Naive thymus-derived CD4-positive, alpha-beta T cell (primary cell): ENCODE data around the gene TIAM1. TPM values are rescaled to one million over a fixed set of nuclear protein-coding genes. Genes with fewer than 3 reads are reported as not detected.
A peak's percentile ranks its signal among the peaks of the same experiment; 100 is the strongest.

Experiments used
- ATAC-seq: fragments of 150-1000 bp; cut with Tn5 transposase; 2 replicates; pipeline ENCODE4 v1.10.0; 2021; ENCODE audit warnings: mild to moderate bottlenecking, moderate library complexity
- CTCF ChIA-PET: fragments of 350-600 bp; sonication (Branson Sonifier 250); formaldehyde crosslinking; loops from one replicate; lab custom pipeline; 2021; ENCODE audit warnings: antibody characterized with exemption; lab: Charles Lee
- POLR2A ChIA-PET: fragments of 350-600 bp; sonication (Branson Sonifier 250); formaldehyde crosslinking; loops from one replicate; lab custom pipeline; 2021; ENCODE audit warnings: antibody characterized with exemption, inconsistent platforms; lab: Charles Lee
- DNase-seq, 9 donors: peaks; one replicate each; pipeline versions ENCODE4 v3.0.0 to v3.0.0-alpha.2; 2020 to 2022; ENCODE audit warnings: mixed read lengths in 1 of 9
- H3K27ac ChIP-seq: one replicate; pipeline ENCODE4 v1.7.0; 2013; ENCODE audit warnings: mild to moderate bottlenecking, low read depth, low read length, moderate library complexity
- H3K27me3 ChIP-seq, 2 donors: one replicate each; pipeline ENCODE4 v1.7.0; 2013; ENCODE audit warnings: low read length in 2 of 2, mild to moderate bottlenecking in 2 of 2, moderate library complexity in 2 of 2; ENCODE audit not compliant: control insufficient read depth in 2 of 2, insufficient read depth in 2 of 2
- H3K36me3 ChIP-seq, 3 experiments: 1 replicate in 2 of 3; 2 replicates in 1 of 3; pipeline ENCODE4 v1.7.0; 2013; ENCODE audit warnings: low read length in 3 of 3, mild to moderate bottlenecking in 3 of 3, moderate library complexity in 1 of 3; ENCODE audit not compliant: insufficient read depth in 3 of 3, control insufficient read depth in 2 of 3
- H3K4me1 ChIP-seq, 2 donors: one replicate each; pipeline ENCODE4 v1.7.0; 2013; ENCODE audit warnings: low read length in 2 of 2, mild to moderate bottlenecking in 2 of 2, moderate library complexity in 1 of 2; ENCODE audit not compliant: control insufficient read depth in 2 of 2, insufficient read depth in 2 of 2
- H3K4me3 ChIP-seq: 2 replicates; pipeline ENCODE4 v1.7.0; 2013; ENCODE audit warnings: mild to moderate bottlenecking, low read length
- H3K9me3 ChIP-seq, 3 experiments: 1 replicate in 2 of 3; 2 replicates in 1 of 3; pipeline ENCODE4 v1.7.0; 2013; ENCODE audit warnings: low read length in 3 of 3; ENCODE audit not compliant: control insufficient read depth in 2 of 3
- H3K27ac Mint-ChIP-seq, 9 donors: one replicate each; pipeline ENCODE4 v1.8.0; 2020 to 2022; ENCODE audit warnings: mixed read lengths in 9 of 9, mild to moderate bottlenecking in 8 of 9, moderate library complexity in 5 of 9, inconsistent platforms in 2 of 9
- H3K27me3 Mint-ChIP-seq, 5 donors: one replicate each; pipeline ENCODE4 v1.8.0; 2021 to 2022; ENCODE audit warnings: mixed read lengths in 5 of 5, mild to moderate bottlenecking in 1 of 5
- H3K36me3 Mint-ChIP-seq, 5 donors: one replicate each; pipeline ENCODE4 v1.8.0; 2020 to 2022; ENCODE audit warnings: mixed read lengths in 5 of 5, mild to moderate bottlenecking in 3 of 5, inconsistent platforms in 1 of 5
- H3K4me1 Mint-ChIP-seq, 7 donors: one replicate each; pipeline ENCODE4 v1.8.0; 2020 to 2022; ENCODE audit warnings: mixed read lengths in 7 of 7, mild to moderate bottlenecking in 3 of 7, inconsistent platforms in 1 of 7
- H3K4me3 Mint-ChIP-seq, 10 donors: one replicate each; pipeline ENCODE4 v1.8.0; 2020 to 2022; ENCODE audit warnings: mild to moderate bottlenecking in 10 of 10, mixed read lengths in 10 of 10, moderate library complexity in 6 of 10, inconsistent platforms in 2 of 10
- H3K9me3 Mint-ChIP-seq, 11 donors: one replicate each; pipeline ENCODE4 v1.8.0; 2020 to 2022; ENCODE audit warnings: mixed read lengths in 11 of 11, mild to moderate bottlenecking in 4 of 11, inconsistent platforms in 1 of 11, moderate library complexity in 1 of 11
- intact Hi-C, 2 donors: fragments of 100-400 bp; cut with micrococcal nuclease; formaldehyde crosslinking; loops; one replicate each; pipeline ENCODE4 v1.15.1; 2023
- polyA plus RNA-seq, 2 donors: library from polyadenylated mRNA; unstranded; fragments of 300-500 nt; fragmentation: Illumina TruSeq; gene quantifications; one replicate each; pipeline ENCODE4 v1.2.3, GENCODE V29; 2021
- total RNA-seq, 6 experiments: library from RNA in 5 of 6; stranded (reverse) in 5 of 6; gene quantifications; 1 replicate in 5 of 6; 2 replicates in 1 of 6; pipeline ENCODE4 v1.2.3 and lab custom pipeline; 2021 to 2026

TIAM1 gene
- total and polyA plus RNA-seq, 7 experiments from 2014 or later = 24.8 to 103 (median 73.9) TPM

- Mint-ChIP-seq H3K4me1 (peaks cover 0 to 8% (median 0%) of the 10 kb centered on the region in 7 donors), H3K9me3 (peaks cover 7 to 42% (median 24%) of the 10 kb centered on the region in 11 donors), H3K36me3 (peaks cover 11 to 75% (median 36%) of the 10 kb centered on the region in 5 donors), H3K4me3 (no peak overlapping the region), H3K27ac (no peak overlapping the region), H3K27me3 (no peaks in the 10 kb centered on the region)
- H3K36me3 ChIP-seq = no peaks in the 10 kb centered on the region
- no peaks in the 10 kb centered on the region for H3K4me1 ChIP-seq
- DNase-seq (no peak), ATAC-seq (no peak)
- H3K27me3 ChIP-seq = no peaks in the 10 kb centered on the region
- CTCF ChIA-PET = no interaction called here
- POLR2A ChIA-PET = interaction anchor here (0.6 kb wide), 1 partner anchor 12 kb away, joined by 4 read pairs; no protein-coding TSS in a partner anchor
- no peak overlapping the region for H3K4me3 ChIP-seq
- intact Hi-C loops = no loop called here
- H3K27ac ChIP-seq = no peak overlapping the region
- peaks cover 0 to 8% (median 4%) of the 10 kb centered on the region in 3 experiments for H3K9me3 ChIP-seq
Observed at GRCh38 chr21:31243611-31244010, 100.5 kb downstream of the TIAM1 start.

- Mint-ChIP-seq H3K36me3 (peaks cover 11 to 64% (median 17%) of the 10 kb centered on the region in 5 donors), H3K4me3 (peak overlapping the region in 1 of 10 donors; percentile 19), H3K4me1 (peaks cover 0 to 17% (median 5%) of the 10 kb centered on the region in 7 donors), H3K27ac (no peak overlapping the region), H3K27me3 (no peaks in the 10 kb centered on the region), H3K9me3 (peaks cover 5 to 15% (median 10%) of the 10 kb centered on the region in 11 donors)
- no peak for DNase-seq
- Histone ChIP-seq H3K27ac (no peak overlapping the region), H3K36me3 (no peaks in the 10 kb centered on the region), H3K4me1 (no peaks in the 10 kb centered on the region), H3K27me3 (no peaks in the 10 kb centered on the region), H3K4me3 (no peak overlapping the region), H3K9me3 (peaks cover 0 to 8% (median 4%) of the 10 kb centered on the region in 3 experiments)
- no peak for ATAC-seq
- intact Hi-C loops = no loop called here
- CTCF ChIA-PET = no interaction called here
- POLR2A ChIA-PET = no interaction called here
Observed at GRCh38 chr21:31236528-31236927, 107.5 kb downstream of the TIAM1 start.

DNA sequence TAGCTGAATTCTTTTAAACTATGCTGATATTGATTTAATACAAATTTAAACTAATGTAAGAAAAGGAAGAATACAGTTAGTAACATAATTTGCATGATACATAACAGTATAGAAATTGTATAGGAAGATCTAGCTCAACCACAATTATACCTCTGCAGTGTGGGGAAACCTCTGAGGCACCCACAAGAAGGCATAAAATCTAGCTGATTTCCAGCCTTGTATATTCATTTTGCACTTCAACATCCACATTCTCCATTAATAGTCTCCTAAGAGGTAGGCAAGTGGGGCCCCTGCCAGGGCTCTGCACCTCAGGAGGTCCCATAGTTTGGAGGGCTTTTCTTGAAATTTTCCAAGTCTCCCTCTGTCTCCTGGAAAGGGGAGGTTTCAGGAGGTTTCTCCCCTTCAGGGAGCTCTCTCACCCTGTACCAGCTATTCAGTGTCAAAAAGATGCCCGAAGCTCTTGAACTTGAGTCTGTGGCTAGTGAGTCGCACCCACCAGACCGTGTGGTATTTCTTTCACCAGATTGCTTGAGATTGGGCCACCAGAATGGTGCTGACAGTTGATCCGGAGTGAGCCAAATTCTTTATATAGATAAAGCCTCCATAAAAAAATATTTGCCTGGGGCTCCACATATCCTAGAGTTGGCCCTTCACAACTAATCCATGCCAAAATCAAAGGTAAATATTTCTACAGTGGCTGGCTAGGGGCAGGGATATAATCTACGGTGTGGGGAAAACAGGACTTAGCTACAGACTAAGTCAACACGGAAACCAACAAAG is 108.2 kb downstream of the TIAM1 start:
- Mint-ChIP-seq H3K9me3 (peaks cover 1 to 11% (median 7%) of the 10 kb centered on the region in 11 donors), H3K36me3 (peaks cover 8 to 62% (median 15%) of the 10 kb centered on the region in 5 donors), H3K27ac (no peak overlapping the region), H3K27me3 (no peaks in the 10 kb centered on the region), H3K4me1 (peaks cover 0 to 17% (median 5%) of the 10 kb centered on the region in 7 donors), H3K4me3 (peak overlapping the region in 1 of 10 donors; percentile 3)
- no peak overlapping the region for H3K4me3 ChIP-seq
- no peaks in the 10 kb centered on the region for H3K36me3 ChIP-seq
- no peaks in the 10 kb centered on the region for H3K27me3 ChIP-seq
- POLR2A ChIA-PET = no interaction called here
- H3K9me3 ChIP-seq = peaks cover 0 to 8% (median 4%) of the 10 kb centered on the region in 3 experiments
- H3K4me1 ChIP-seq = no peaks in the 10 kb centered on the region
- ATAC-seq (no peak), DNase-seq (no peak)
- intact Hi-C loops = no loop called here
- CTCF ChIA-PET = interaction anchor here (0.8 kb wide), 1 partner anchor 345 kb away, joined by 3 read pairs; no protein-coding TSS in a partner anchor
- H3K27ac ChIP-seq = no peak overlapping the region

DNA sequence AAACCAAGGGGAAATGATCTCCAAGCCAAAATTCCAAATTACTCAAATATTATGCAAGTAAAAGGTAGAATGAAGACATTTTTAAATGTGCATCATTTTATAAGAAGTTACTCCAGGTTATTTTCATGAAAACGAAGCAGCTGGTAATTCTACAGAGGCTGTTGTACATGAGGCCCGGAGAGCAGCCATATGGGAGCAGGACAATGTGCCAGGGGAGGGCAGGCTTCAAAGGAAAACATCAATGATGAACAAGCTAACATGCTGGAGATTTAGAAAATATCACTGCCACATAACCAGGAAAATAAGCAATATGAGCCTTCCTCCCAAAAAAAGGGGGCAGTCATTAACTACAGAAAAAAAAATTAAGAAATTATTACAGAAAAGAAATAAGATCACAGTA is 109.1 kb downstream of the TIAM1 start:
- Mint-ChIP-seq H3K4me3 (no peak overlapping the region), H3K36me3 (peaks cover 0 to 54% (median 7%) of the 10 kb centered on the region in 5 donors), H3K27ac (no peak overlapping the region), H3K9me3 (peaks cover 0 to 5% (median 0%) of the 10 kb centered on the region in 11 donors), H3K4me1 (peaks cover 0 to 17% (median 5%) of the 10 kb centered on the region in 7 donors), H3K27me3 (no peaks in the 10 kb centered on the region)
- POLR2A ChIA-PET = no interaction called here
- CTCF ChIA-PET = no interaction called here
- H3K36me3 ChIP-seq = no peaks in the 10 kb centered on the region
- DNase-seq (no peak), ATAC-seq (no peak)
- H3K9me3 ChIP-seq = no peaks in the 10 kb centered on the region
- H3K27ac ChIP-seq = no peak overlapping the region
- intact Hi-C loops = no loop called here
- H3K27me3 ChIP-seq = no peaks in the 10 kb centered on the region
- H3K4me1 ChIP-seq = no peaks in the 10 kb centered on the region
- H3K4me3 ChIP-seq = no peak overlapping the region

DNA sequence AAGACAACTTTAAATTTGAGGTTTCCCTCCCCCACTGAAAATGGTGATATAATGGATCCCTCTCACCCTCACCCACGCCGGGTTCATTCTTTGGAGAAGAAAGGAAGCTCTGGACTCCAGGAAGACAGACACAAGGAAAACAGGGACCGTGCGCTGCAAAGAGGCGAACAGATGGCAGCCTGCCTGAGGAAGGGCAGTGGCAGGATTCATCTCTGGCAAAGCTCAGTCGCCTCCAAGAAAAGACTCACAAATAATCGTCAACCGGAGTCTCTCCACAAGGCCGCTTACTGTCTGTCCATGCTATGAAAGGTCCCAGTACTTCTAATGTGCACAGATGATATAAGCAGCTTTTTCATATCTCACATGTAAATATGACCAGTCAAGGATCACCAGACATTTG is 110.3 kb downstream of the TIAM1 start:
- no peaks in the 10 kb centered on the region for H3K36me3 ChIP-seq
- intact Hi-C loops = no loop called here
- ChIA-PET CTCF (interaction anchor here (0.5 kb wide), 1 partner anchor 8 kb away, joined by 4 read pairs; no protein-coding TSS in a partner anchor), POLR2A (no interaction called here)
- H3K36me3 Mint-ChIP-seq = peaks cover 0 to 51% (median 8%) of the 10 kb centered on the region in 5 donors
- DNase-seq = no peak
- no peaks in the 10 kb centered on the region for H3K27me3 Mint-ChIP-seq
- H3K9me3 Mint-ChIP-seq = peaks cover 0 to 3% (median 0%) of the 10 kb centered on the region in 11 donors
- H3K4me3 ChIP-seq = no peak overlapping the region
- H3K27ac ChIP-seq = no peak overlapping the region
- ATAC-seq = no peak
- no peaks in the 10 kb centered on the region for H3K9me3 ChIP-seq
- H3K4me1 Mint-ChIP-seq = peaks cover 0 to 17% (median 5%) of the 10 kb centered on the region in 7 donors
- no peak overlapping the region for H3K27ac Mint-ChIP-seq
- no peaks in the 10 kb centered on the region for H3K4me1 ChIP-seq
- no peaks in the 10 kb centered on the region for H3K27me3 ChIP-seq
- no peak overlapping the region for H3K4me3 Mint-ChIP-seq

DNA sequence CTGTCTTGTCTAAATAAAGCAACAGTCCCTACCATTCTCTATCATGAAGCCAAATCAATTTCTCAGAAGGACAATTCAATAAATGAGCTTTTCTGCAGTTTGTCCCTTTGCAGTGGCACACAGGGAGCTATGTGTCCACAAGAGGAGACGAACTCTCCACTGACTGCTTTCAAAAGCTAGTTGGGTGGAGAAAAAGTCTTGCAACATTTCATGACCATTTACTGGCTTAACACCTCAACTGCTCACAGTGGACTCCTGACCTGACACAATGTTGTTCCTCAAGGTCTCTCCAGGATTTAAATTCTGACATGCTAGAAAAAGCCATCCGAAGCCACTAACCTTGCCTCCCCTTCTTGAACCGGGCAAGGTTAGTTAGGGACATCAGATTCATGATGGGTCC is 111.7 kb downstream of the TIAM1 start:
- POLR2A ChIA-PET = no interaction called here
- H3K9me3 ChIP-seq = no peaks in the 10 kb centered on the region

More for the DNA sequence above, 111.7 kb downstream of the TIAM1 start:
- Histone ChIP-seq H3K27ac (no peak overlapping the region), H3K4me1 (no peaks in the 10 kb centered on the region), H3K36me3 (no peaks in the 10 kb centered on the region), H3K4me3 (no peak overlapping the region), H3K27me3 (no peaks in the 10 kb centered on the region)
- CTCF ChIA-PET = no interaction called here
- intact Hi-C loops = no loop called here
- H3K4me3 Mint-ChIP-seq = no peak overlapping the region
- H3K9me3 Mint-ChIP-seq = peaks cover 0 to 3% (median 0%) of the 10 kb centered on the region in 11 donors
- peaks cover 0 to 16% (median 5%) of the 10 kb centered on the region in 7 donors for H3K4me1 Mint-ChIP-seq
- no peak overlapping the region for H3K27ac Mint-ChIP-seq
- DNase-seq (no peak), ATAC-seq (no peak)
- H3K36me3 Mint-ChIP-seq = peaks cover 0 to 44% (median 6%) of the 10 kb centered on the region in 5 donors
- no peaks in the 10 kb centered on the region for H3K27me3 Mint-ChIP-seq
